GM18861 (cell line): ENCODE results near the gene RNF2.
"Not testable (repeated sequence)": the region's sequence is repeated elsewhere in the genome, so short reads cannot be mapped to it uniquely, and the experiment has no call there.

Experiments
- ATAC-seq: cut with Tn5 transposase; IDR thresholded peaks from one replicate; pipeline ENCODE4 v1.9.1; 2021; ENCODE audit not compliant: unreplicated experiment

Gene RNF2

GRCh38 chr1:185044981-185045813, at the start of gene RNF2:
Gene RNF2 (plus strand): TSS chr1:185045558. CDS start chr1:185087554, 41,996 bp downstream.
- peak; percentile 71 for ATAC-seq

DNA sequence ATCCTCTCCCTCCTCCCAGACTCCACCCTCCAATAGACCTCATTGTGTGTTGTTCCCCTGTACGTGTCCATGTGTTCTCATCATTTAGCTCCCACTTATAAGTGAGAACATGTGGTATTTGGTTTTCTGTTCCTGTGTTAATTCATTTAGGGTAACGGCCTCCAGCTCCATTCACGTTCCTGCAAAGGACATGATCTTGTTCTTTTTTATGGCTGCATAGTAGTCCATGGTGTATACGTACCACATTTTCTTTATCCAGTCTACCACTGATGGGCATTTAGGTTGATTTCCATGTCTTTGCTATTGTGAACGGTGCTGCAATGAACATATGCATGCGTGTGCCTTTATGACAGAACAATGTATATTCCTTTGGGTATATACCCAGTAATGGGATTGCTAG, 45.4 kb upstream of the RNF2 start:
- not testable (repeated sequence) for ATAC-seq

- not testable (repeated sequence) for ATAC-seq
Measured at GRCh38 chr1:185001312-185001880, 44.0 kb upstream of the RNF2 start.

- ATAC-seq, result no peak
Measured at GRCh38 chr1:185008838-185009237, 36.5 kb upstream of the RNF2 start.

- no peak for ATAC-seq
Measured at GRCh38 chr1:185010361-185010760, 35.0 kb upstream of the RNF2 start.

GRCh38 chr1:185014941-185015340, 30.4 kb upstream of the RNF2 start:
- ATAC-seq, result no peak

DNA sequence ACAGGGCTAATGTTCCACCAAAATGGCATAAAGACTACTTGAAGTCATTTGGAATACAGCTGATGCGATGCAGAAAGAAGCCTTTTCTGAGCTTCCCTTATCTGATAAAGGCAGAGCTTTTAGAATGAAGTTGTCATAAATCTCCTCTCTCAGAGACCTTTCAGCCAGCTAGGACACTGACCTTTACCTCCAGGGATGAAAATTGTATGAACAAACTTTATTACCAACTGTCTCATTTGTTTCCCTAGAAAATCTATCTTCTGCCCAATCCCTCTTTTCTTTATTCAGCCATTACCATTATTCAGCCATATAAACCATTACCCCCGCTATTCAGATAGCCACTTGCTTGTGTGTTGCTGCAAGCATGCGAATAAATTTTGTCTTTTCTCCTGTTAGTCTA, 29.7 kb upstream of the RNF2 start:
- no peak for ATAC-seq

DNA sequence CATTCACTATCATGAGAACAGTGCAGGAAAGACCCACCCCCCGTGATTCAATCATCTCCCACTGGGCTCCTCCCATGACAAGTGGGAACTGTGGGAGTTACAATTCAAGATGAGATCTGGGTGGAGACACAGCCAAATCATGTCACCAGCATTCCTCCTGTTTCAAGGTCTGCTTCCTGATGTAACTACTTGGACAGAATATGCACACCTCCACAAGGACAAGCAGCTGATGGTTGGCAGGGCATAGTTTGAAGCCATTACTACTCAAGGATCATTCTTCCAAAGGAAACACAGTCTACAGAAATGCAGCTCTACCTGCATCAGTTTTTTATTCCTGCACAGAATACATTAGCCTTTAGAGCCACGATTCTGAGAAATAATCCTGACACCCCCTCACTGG, 28.5 kb upstream of the RNF2 start:
- ATAC-seq, result no peak

GRCh38 chr1:185017338-185017737, 28.0 kb upstream of the RNF2 start:
- ATAC-seq, result no peak

- ATAC-seq, result no peak
Measured at GRCh38 chr1:185017966-185018365, 27.4 kb upstream of the RNF2 start.

- ATAC-seq, result no peak
Measured at GRCh38 chr1:185027252-185027882, 18.0 kb upstream of the RNF2 start.

- ATAC-seq, result no peak
Measured at GRCh38 chr1:185033686-185034085, 11.7 kb upstream of the RNF2 start.

DNA sequence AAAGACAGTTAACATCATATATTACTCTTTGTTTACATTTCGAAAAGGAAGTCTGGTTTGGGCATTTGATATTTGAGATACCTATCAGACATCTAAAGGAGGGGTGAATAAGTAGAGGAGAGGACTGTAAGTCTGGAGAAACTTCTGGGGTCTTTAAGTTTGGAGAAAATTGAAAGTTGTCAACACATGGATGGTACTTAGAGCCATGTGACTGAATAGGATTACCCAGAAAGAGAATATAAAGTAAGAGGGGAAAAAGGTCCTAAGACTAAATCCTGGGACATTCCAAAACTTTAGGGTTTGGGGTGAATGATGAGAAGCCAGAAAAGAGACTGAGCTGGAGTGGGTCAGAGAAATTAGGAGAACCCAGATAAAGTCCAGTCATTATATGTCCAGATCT, 10.1 kb upstream of the RNF2 start:
- ATAC-seq, result no peak

DNA sequence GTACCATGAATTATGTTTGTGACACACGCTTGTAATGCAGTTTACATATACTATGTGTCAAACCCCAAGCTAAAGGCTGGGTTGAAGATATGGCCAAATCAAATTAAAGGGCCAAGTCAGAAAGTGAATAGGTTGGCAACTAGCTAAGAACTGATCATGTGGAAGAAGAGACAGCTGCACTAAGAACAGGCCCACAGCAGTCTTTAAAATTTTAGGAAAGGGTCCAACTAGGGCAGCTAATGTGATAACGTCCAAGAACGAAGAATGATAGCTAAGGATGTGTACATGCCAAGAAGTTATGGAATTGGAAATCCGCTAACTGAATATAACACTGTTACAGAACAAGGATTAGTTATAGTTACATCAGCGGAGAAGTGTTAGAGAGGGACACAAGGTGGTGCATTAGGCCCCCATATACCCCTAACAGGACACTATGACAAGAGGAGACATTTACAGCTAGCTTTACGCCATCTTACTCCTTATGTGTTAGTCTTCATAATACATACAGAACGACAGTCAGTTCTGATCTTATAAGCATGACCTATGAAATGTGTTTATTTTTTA, 6.5 kb upstream of the RNF2 start:
- ATAC-seq, result no peak

- no peak for ATAC-seq
Measured at GRCh38 chr1:185039726-185040407, 5.5 kb upstream of the RNF2 start.

DNA sequence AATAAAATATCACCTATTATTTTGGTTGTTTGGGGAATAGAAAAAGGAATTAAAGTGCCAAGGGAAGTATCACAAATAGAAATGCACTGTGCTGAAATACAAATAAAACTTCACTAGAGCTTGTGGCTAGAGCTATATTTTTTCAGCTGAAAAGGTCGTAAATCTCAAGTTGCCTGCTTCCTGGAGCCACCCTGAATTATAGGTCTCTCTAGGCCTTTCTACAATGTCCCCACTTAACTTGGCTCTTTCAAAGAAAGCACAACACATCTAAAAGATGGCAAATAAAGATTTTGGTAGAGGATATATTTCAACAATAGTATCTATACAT, 5.0 kb upstream of the RNF2 start:
- no peak for ATAC-seq

DNA sequence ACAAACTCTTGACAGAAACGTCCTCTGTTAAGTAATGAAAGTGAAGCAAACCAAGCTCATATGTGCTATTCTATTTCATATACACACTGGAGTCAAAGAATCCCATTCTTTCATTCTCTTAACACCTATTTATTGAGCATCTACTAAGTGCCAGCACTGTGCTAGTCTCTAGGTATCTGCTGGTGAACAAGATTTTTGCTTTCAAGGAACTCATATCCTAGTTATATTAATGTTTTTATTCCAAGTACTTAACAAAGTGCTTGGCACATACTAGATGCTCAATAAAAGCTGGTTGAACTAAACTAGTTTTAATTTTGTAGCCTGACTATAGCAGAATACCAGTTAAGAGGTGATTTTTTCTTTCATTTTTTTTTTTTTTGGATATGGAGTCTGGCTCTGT, 3.6 kb upstream of the RNF2 start:
- ATAC-seq, result no peak

DNA sequence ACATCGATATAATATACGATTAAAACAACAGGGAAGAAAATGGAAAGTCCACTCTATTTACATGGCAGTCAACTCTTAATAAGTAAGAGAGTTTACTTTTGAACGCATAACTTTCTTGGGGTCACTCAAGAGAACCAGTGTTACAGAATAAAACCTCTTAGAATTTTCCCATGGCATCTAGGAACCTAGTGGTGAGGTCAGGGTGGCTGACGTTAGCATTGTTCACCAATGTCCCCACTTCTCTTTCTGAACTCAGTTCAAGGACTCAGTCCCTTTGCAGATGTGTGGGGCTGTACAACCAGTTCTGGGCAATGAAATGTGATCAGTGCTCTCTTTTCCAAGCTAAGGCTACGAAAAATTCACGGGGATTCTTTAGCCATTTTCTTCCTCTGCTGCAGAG, 2.6 kb upstream of the RNF2 start:
- no peak for ATAC-seq

DNA sequence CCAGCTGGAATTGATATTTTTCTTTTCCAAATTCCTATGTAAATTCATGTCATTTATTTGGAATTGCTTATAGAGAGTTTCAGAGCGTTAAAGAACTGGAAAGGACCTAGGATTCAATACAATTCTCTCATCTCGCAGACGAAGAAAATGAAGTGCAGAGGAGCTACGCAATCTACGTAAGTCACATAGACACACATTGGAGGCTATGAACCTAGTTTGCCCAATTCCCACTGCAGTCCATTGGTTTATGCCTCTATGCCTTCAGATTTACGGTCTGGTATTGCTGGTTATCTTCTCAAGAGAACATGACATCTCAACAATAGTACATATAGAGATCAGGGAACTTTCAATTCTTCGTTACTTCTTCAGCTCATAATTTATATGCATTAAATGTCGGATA, 971 bp upstream of the RNF2 start:
- ATAC-seq, result no peak

GRCh38 chr1:185045814-185046492, 595 bp downstream of the RNF2 start:
- peak; percentile 19 for ATAC-seq

DNA sequence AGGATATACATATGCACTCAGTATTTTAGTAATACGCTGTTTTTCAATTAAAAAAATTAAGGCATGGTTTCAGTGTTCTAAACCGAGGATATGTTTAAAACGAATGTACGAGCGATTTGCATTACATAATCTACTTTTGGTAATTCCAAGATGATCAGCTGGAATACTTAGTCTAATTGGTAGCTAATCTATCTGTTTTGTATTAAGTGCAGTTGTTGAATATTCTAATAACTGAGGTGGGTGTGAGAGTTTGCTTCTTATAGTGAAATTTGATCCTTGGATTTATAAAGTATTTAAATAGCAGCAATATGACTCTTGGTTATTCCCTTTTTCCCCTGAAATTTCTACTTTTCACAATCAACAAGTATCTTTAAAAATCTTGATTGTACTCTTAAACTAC, 1.3 kb downstream of the RNF2 start:
- no peak for ATAC-seq
